ENCODE results near the gene MTMR3.

DNA sequence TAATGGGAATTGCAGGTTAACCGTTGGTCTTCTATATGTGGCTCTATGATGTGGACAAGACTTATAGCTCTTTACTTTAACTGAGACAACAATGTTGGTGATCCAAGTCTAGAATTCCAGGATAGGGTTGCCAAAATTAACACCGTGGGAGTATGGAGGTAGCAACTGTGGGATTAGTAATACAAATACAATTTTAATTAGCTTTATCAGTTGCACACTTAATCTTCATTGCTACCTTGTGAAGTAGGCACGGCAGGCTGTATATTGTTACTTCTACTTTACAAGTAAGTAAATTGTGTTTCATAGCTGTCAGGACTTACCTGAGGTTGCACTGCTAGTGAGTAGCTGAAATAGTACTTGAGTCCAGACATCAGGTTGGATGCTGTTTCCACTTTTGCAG, 21.0 kb downstream of the MTMR3 start:
- TF ChIP-seq, protein P1, sequence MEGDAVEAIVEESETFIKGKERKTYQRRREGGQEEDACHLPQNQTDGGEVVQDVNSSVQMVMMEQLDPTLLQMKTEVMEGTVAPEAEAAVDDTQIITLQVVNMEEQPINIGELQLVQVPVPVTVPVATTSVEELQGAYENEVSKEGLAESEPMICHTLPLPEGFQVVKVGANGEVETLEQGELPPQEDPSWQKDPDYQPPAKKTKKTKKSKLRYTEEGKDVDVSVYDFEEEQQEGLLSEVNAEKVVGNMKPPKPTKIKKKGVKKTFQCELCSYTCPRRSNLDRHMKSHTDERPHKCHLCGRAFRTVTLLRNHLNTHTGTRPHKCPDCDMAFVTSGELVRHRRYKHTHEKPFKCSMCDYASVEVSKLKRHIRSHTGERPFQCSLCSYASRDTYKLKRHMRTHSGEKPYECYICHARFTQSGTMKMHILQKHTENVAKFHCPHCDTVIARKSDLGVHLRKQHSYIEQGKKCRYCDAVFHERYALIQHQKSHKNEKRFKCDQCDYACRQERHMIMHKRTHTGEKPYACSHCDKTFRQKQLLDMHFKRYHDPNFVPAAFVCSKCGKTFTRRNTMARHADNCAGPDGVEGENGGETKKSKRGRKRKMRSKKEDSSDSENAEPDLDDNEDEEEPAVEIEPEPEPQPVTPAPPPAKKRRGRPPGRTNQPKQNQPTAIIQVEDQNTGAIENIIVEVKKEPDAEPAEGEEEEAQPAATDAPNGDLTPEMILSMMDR (IDR thresholded peaks at IDR 0.05), result no peak
- TF ChIP-seq TCF7L2 (IDR thresholded peaks at IDR 0.05; ENCODE audit: low read depth, low read length) (no peak), POLR2AphosphoS5 (IDR thresholded peaks at IDR 0.05; ENCODE audit: low read depth, low read length) (no peak), SIN3A (IDR thresholded peaks at IDR 0.05; ENCODE audit: borderline replicate concordance, insufficient read depth, low read depth, low read length) (no peak)
- TF ChIP-seq, protein P2, sequence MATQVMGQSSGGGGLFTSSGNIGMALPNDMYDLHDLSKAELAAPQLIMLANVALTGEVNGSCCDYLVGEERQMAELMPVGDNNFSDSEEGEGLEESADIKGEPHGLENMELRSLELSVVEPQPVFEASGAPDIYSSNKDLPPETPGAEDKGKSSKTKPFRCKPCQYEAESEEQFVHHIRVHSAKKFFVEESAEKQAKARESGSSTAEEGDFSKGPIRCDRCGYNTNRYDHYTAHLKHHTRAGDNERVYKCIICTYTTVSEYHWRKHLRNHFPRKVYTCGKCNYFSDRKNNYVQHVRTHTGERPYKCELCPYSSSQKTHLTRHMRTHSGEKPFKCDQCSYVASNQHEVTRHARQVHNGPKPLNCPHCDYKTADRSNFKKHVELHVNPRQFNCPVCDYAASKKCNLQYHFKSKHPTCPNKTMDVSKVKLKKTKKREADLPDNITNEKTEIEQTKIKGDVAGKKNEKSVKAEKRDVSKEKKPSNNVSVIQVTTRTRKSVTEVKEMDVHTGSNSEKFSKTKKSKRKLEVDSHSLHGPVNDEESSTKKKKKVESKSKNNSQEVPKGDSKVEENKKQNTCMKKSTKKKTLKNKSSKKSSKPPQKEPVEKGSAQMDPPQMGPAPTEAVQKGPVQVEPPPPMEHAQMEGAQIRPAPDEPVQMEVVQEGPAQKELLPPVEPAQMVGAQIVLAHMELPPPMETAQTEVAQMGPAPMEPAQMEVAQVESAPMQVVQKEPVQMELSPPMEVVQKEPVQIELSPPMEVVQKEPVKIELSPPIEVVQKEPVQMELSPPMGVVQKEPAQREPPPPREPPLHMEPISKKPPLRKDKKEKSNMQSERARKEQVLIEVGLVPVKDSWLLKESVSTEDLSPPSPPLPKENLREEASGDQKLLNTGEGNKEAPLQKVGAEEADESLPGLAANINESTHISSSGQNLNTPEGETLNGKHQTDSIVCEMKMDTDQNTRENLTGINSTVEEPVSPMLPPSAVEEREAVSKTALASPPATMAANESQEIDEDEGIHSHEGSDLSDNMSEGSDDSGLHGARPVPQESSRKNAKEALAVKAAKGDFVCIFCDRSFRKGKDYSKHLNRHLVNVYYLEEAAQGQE (IDR thresholded peaks at IDR 0.05; ENCODE audit: insufficient read depth in 1 of 2, low read depth in 2 of 2, low read length in 1 of 2), result no peak

Data from Panc1 (cell line).